ENCODE data around the gene TICAM1. TPM values are rescaled to one million over a fixed set of nuclear protein-coding genes. Genes with fewer than 3 reads are reported as not detected.

Gene TICAM1
- total and polyA plus RNA-seq, 10 of the 15 experiments (the other 5 are each of a cell fraction or from before 2014, with no cell fraction given) = 0.31 to 31.1 (median 5.3) TPM

GRCh38 chr19:4831304-4831978 lies at the start of gene TICAM1 (continued):
- TF ChIP-seq ETV6 (conservative IDR thresholded peaks at IDR 0.05 in 1 of 2, IDR thresholded peaks at IDR 0.05 in 1 of 2; ENCODE audit: borderline replicate concordance in 1 of 2, low read depth in 1 of 2) (peak in 1 of 2 experiments; percentile 84; a peak in 2 of 4 replicates), REST (IDR thresholded peaks at IDR 0.05; ENCODE audit: low read depth, low read length) (no peak), BCLAF1 (IDR thresholded peaks at IDR 0.05) (no peak), HSF1 (IDR thresholded peaks at IDR 0.05; ENCODE audit: low read depth, low read length) (no peak), NR2C2 (IDR thresholded peaks at IDR 0.05; ENCODE audit: borderline replicate concordance, control insufficient read depth, insufficient read length, low read depth) (no peak), FOS (IDR thresholded peaks at IDR 0.05; ENCODE audit: borderline replicate concordance, extremely low read depth, insufficient read length) (no peak), CHD4 (IDR thresholded peaks at IDR 0.05) (no peak), IKZF1 (conservative IDR thresholded peaks at IDR 0.05) (peak; percentile 97), ZBED1 (IDR thresholded peaks at IDR 0.05; ENCODE audit: borderline replicate concordance) (no peak), ATF2 (IDR thresholded peaks at IDR 0.05; ENCODE audit: low read length) (0 out of 2 replicates have a peak, but pooled peaks have one; percentile 40), TCF7 (IDR thresholded peaks at IDR 0.05; ENCODE audit: borderline replicate concordance) (no peak), GATAD2B (conservative IDR thresholded peaks at IDR 0.05; ENCODE audit: low read depth) (peak; percentile 99), RBBP5 (conservative IDR thresholded peaks at IDR 0.05) (no peak), PKNOX1 (IDR thresholded peaks at IDR 0.05) (no peak), RB1 (IDR thresholded peaks at IDR 0.05; ENCODE audit: borderline replicate concordance) (peak; percentile 88; the same call in 1 of the 2 replicates), STAT3 (IDR thresholded peaks at IDR 0.05; ENCODE audit: low read depth, low read length) (no peak), NRF1 (conservative IDR thresholded peaks at IDR 0.05; ENCODE audit: low read depth, low read length) (no peak), LARP7 (IDR thresholded peaks at IDR 0.05) (peak; percentile 88), SREBF1 (IDR thresholded peaks at IDR 0.05; ENCODE audit: low read length) (no peak), ZSCAN29 (IDR thresholded peaks at IDR 0.05) (no peak), SMC3 (IDR thresholded peaks at IDR 0.05; ENCODE audit: borderline replicate concordance, low read length) (no peak)
